ENCODE measurements around the gene LRPAP1. TPM values are rescaled to one million over a fixed set of nuclear protein-coding genes. Genes with fewer than 3 reads are reported as not detected.

The LRPAP1 gene
- total RNA-seq, 1 donor from 2014 or later, result 213 TPM

GRCh38 chr4:3531318-3531878 is 824 bp downstream of the LRPAP1 start:
- peak; percentile 15 for DNase-seq (ENCODE audit: low read depth)

- DNase-seq (ENCODE audit: low read depth), result no peak
Measured at GRCh38 chr4:3530663-3531254, 1.5 kb downstream of the LRPAP1 start.

- no peak for DNase-seq (ENCODE audit: low read depth)
Measured at GRCh38 chr4:3530051-3530450, 2.2 kb downstream of the LRPAP1 start.

GRCh38 chr4:3529363-3529762 is 2.9 kb downstream of the LRPAP1 start:
- no peak for DNase-seq (ENCODE audit: low read depth)

- DNase-seq (ENCODE audit: low read depth), result no peak
Measured at GRCh38 chr4:3527914-3528876, 4.0 kb downstream of the LRPAP1 start.

- no peak for DNase-seq (ENCODE audit: low read depth)
Measured at GRCh38 chr4:3527101-3527913, 4.9 kb downstream of the LRPAP1 start.

GRCh38 chr4:3526456-3526855 is 5.8 kb downstream of the LRPAP1 start:
- DNase-seq (ENCODE audit: low read depth), result no peak

GRCh38 chr4:3525532-3526430 is 6.4 kb downstream of the LRPAP1 start:
- DNase-seq (ENCODE audit: low read depth), result no peak

GRCh38 chr4:3524920-3525319 is 7.3 kb downstream of the LRPAP1 start:
- DNase-seq (ENCODE audit: low read depth), result no peak

GRCh38 chr4:3524349-3524748 is 7.9 kb downstream of the LRPAP1 start:
- no peak for DNase-seq (ENCODE audit: low read depth)

GRCh38 chr4:3523628-3524221 is 8.5 kb downstream of the LRPAP1 start:
- DNase-seq (ENCODE audit: low read depth), result no peak

- no peak for DNase-seq (ENCODE audit: low read depth)
Measured at GRCh38 chr4:3523146-3523627, 9.0 kb downstream of the LRPAP1 start.

GRCh38 chr4:3522651-3523050 is 9.6 kb downstream of the LRPAP1 start:
- no peak for DNase-seq (ENCODE audit: low read depth)

GRCh38 chr4:3522326-3522640 is 9.9 kb downstream of the LRPAP1 start:
- DNase-seq (ENCODE audit: low read depth), result no peak

- DNase-seq (ENCODE audit: low read depth), result no peak
Measured at GRCh38 chr4:3521621-3522325, 10.4 kb downstream of the LRPAP1 start.

- DNase-seq (ENCODE audit: low read depth), result no peak
Measured at GRCh38 chr4:3520796-3521600, 11.2 kb downstream of the LRPAP1 start.

GRCh38 chr4:3520276-3520675 is 11.9 kb downstream of the LRPAP1 start:
- DNase-seq (ENCODE audit: low read depth), result no peak

- DNase-seq (ENCODE audit: low read depth), result no peak
Measured at GRCh38 chr4:3519468-3520264, 12.6 kb downstream of the LRPAP1 start.

Data from renal cortical epithelial cell (primary cell).